Activated CD8-positive, alpha-beta memory T cell treated with anti-CD3 and anti-CD28 coated beads for 36 hours (primary cell): ENCODE measurements around the gene NHLH1. TPM values are rescaled to one million over a fixed set of nuclear protein-coding genes. Genes with fewer than 3 reads are reported as not detected.

Experiments
- CTCF ChIA-PET: fragments of 350-600 bp; sonication (Branson Sonifier 250); formaldehyde crosslinking; loops from one replicate; lab custom pipeline; 2021; ENCODE audit warnings: antibody characterized with exemption; lab: Charles Lee
- POLR2A ChIA-PET: fragments of 350-600 bp; sonication (Branson Sonifier 250); formaldehyde crosslinking; loops from one replicate; lab custom pipeline; 2021; ENCODE audit warnings: antibody characterized with exemption; lab: Charles Lee
- total RNA-seq, 2 experiments: library from RNA; stranded (reverse); gene quantifications; one replicate each; pipeline ENCODE4 v1.2.3, GENCODE V29; 2021

NHLH1 gene
- under 1 TPM; 0.46 to 0.59 TPM for total RNA-seq

- CTCF ChIA-PET = no interaction called here
- POLR2A ChIA-PET = interaction anchor here (0.6 kb wide), 1 partner anchor 334 kb away, joined by 3 read pairs; no protein-coding TSS in a partner anchor
Observed at GRCh38 chr1:160366731-160367515, at the start of gene NHLH1. NHLH1 (plus strand) TSS chr1:160367071; CDS start chr1:160370732, 3,661 bp downstream.

- ChIA-PET CTCF (no interaction called here), POLR2A (no interaction called here)
Observed at GRCh38 chr1:160322831-160323230, 44.0 kb upstream of the NHLH1 start.

DNA sequence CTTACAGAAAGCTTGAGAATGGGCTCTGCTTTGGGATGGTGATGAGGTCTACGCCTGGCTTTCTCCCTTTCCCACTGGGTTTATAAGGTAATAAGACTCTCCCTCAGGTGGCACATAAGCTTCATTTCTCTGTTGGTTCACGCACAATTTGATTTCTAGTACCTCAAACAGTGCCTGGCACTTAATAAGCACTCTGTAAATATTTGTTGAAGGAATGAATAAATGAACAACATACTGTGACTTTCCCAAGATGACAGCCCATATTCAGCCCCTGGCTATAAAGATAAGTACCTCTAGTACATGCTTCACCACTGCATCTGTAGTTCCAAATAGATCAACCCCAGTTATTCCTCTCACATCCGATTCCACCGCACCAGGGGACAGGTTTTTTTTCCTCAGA lies 41.6 kb upstream of the NHLH1 start:
- ChIA-PET CTCF (interaction anchor here (1.0 kb wide), 1 partner anchor 34 kb away, joined by 3 read pairs; no protein-coding TSS in a partner anchor), POLR2A (no interaction called here)

GRCh38 chr1:160326418-160326817 lies 40.5 kb upstream of the NHLH1 start:
- POLR2A ChIA-PET = no interaction called here
- CTCF ChIA-PET = interaction anchor here (0.6 kb wide), 1 partner anchor 38 kb away, joined by 3 read pairs; no protein-coding TSS in a partner anchor

- POLR2A ChIA-PET = interaction anchor here (0.6 kb wide), 1 partner anchor 1302 kb away, joined by 6 read pairs; no protein-coding TSS in a partner anchor
- CTCF ChIA-PET = interaction anchor here (1.0 to 1.4 kb wide), 2 partner anchors 36 to 321 kb away, joined by 3 read pairs; no protein-coding TSS in a partner anchor
Observed at GRCh38 chr1:160328184-160328583, 38.7 kb upstream of the NHLH1 start.

- ChIA-PET POLR2A (no interaction called here), CTCF (interaction anchor here (0.6 to 1.3 kb wide), 3 partner anchors 10 to 1000 kb away, joined by 3 to 5 read pairs (median 3); no protein-coding TSS in a partner anchor)
Observed at GRCh38 chr1:160330119-160330518, 36.8 kb upstream of the NHLH1 start.

GRCh38 chr1:160332516-160332915 lies 34.4 kb upstream of the NHLH1 start:
- ChIA-PET POLR2A (interaction anchor here (0.5 kb wide), 1 partner anchor 72 kb away, joined by 3 read pairs; no protein-coding TSS in a partner anchor), CTCF (no interaction called here)

GRCh38 chr1:160338580-160338979 lies 28.3 kb upstream of the NHLH1 start:
- POLR2A ChIA-PET = interaction anchor here (0.6 kb wide), 1 partner anchor 54 kb away, joined by 3 read pairs; the partner anchor contains the start of gene PEX19
- CTCF ChIA-PET = no interaction called here

DNA sequence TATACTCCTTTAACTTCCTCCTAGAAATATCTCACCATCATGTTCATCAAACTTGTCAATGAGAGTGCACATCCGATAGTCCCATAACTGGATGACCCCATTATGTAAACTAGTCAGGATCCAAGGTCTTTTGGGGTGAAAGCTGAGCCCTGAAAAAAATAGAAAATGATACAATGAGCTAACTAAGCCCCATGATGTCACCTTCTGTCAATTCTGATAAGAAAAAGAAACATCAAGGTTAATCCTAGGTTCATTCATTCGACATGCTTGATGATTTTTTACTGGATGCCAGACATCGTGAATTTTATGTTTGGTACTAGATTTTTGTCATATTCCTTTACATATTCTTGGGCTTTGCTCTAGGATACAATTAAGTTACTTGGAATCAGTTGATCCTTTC lies 26.7 kb upstream of the NHLH1 start:
- ChIA-PET POLR2A (no interaction called here), CTCF (interaction anchor here (0.6 kb wide), 1 partner anchor 10 kb away, joined by 5 read pairs; no protein-coding TSS in a partner anchor)

- ChIA-PET POLR2A (no interaction called here), CTCF (no interaction called here)
Observed at GRCh38 chr1:160340866-160341265, 26.0 kb upstream of the NHLH1 start.

DNA sequence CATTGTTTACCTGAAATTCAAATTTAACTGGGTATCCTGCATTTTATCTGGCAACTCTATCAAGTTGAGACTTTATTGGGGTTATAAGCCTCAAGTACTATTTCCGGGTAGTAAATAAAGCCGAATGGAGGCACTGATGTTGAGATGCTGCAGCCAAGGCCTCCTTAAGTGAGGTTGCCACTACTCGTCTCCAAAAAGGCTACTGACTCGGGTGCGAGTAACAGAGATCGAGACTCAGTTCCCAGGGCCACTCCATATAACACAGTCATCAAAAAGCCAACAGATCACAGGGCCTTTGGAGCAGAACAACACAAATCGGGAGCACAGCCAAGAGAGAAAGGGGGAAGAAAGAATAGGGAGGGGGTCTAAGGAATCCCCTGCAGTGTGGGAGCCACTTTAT lies 24.3 kb upstream of the NHLH1 start:
- CTCF ChIA-PET = interaction anchor here (0.6 kb wide), 1 partner anchor 92 kb away, joined by 4 read pairs; no protein-coding TSS in a partner anchor
- POLR2A ChIA-PET = no interaction called here

DNA sequence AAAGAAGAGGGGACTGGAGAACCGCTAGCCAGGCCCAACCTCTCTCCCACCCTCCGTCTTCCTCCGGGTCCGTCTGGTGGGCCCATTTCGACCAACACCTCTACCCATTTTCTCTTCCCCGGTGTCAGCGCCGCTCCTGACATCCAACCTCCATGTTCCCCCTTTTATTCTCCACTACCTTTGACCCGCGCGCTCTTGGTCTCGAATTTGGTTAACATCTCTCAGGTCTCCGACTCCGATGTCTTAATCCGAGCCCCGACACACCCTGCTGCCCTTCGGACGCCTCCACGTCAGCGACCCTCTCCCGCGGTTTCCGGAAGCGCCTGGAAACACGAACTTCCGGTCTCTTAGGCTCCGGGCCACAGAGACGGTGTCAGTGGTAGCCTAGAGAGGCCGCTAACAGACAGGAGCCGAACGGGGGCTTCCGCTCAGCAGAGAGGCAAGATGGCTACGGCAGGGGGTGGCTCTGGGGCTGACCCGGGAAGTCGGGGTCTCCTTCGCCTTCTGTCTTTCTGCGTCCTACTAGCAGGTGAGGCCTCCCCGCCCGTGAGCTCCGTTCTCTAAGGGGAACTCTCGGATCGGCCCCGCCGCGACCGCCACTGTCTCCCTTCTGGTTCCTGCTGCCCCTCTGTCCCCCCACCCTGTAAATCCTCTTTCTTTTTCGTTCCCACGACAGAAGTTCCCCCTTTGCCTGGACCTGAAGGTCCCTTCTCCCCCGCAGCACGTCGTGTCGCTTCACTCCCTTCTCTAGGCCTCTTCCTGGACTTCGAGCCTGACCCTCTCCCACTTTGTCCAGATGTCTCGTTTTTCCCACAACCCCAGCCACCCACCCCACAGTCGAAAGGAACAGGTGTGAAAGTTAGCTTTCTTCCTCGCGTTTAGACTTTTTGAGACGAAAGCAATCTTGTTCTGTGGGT lies 23.7 kb upstream of the NHLH1 start, which contains the start of the genes COPA and NCSTN:
Gene COPA (minus strand): TSS at position 298 of the 917 bp plus-strand sequence. CDS start 80 bp downstream, at position 218.
Gene NCSTN (plus strand): TSS at position 431 of the 917 bp plus-strand sequence. CDS start 14 bp downstream, at position 445.
- ChIA-PET CTCF (interaction anchor here (1.0 kb wide), 1 partner anchor 34 kb away, joined by 3 read pairs; no protein-coding TSS in a partner anchor), POLR2A (interaction anchor here (0.7 to 0.9 kb wide), 3 partner anchors 42 to 312 kb away, joined by 3 to 10 read pairs (median 5); partner anchors contain the start of gene DCAF8)

DNA sequence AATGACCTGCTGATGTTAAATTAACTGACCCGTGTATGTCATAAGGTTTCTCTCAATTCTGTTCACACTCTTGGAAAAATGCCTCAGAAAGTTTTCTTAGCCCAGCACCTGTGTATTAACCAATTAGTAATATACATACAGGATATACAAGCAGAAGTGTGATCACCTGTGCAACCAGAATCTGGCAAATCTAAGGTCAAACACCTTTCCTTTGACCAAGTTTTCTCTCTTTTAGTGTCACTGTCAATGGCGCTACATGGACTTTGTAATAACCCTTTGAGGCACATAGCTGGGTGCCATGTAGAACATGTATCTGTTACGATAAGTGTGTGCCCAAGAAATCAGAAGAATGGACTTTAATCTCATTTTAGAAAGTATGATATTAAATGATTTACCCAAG lies 22.6 kb upstream of the NHLH1 start:
- POLR2A ChIA-PET = interaction anchor here (0.6 kb wide), 1 partner anchor 273 kb away, joined by 4 read pairs; no protein-coding TSS in a partner anchor
- CTCF ChIA-PET = interaction anchor here (0.6 to 1.3 kb wide), 4 partner anchors 10 to 33 kb away, joined by 3 to 5 read pairs (median 3); no protein-coding TSS in a partner anchor

DNA sequence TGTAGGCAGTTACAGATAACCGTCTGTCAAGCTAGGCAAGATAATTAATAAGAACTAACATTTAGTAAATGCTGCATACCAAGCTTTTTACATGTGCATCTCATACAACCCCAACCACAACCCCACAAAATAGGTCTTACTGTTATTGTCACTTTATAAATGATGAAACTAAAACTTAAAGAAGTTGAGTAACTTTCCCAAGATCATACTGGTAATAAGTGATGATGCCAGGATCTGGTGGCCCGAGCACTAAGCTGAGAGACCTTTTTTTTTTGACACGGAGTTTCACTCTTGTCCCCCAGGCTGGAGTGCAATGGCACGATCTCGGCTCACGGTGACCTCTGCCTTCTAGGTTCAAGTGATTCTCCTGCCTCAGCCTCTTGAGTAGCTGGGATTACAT lies 21.9 kb upstream of the NHLH1 start:
- POLR2A ChIA-PET = no interaction called here
- CTCF ChIA-PET = interaction anchor here (0.6 to 1.3 kb wide), 5 partner anchors 9 to 439 kb away, joined by 3 read pairs; no protein-coding TSS in a partner anchor

GRCh38 chr1:160346463-160346862 lies 20.4 kb upstream of the NHLH1 start:
- POLR2A ChIA-PET = interaction anchor here (0.7 kb wide), 1 partner anchor 297 kb away, joined by 6 read pairs; no protein-coding TSS in a partner anchor
- CTCF ChIA-PET = no interaction called here

DNA sequence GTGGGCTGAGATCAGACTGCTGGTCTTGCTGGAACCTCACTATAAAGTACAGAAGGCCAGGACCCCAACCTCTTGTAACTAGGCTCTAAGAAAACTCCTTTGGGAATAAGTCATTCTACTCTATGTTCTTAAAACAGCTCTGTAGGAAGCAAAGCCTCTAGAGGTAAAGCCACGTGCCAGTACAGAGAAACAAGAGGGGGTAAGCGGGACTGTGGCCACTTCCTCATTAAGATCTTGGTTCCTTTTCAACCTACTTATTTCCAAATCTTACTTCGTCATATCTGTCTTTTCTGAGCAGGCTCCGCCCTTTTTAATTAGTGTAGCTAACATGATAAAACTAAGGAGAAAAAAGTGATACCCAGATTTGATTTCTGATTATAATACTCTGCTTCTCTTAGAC lies 19.9 kb upstream of the NHLH1 start:
- CTCF ChIA-PET = no interaction called here
- POLR2A ChIA-PET = no interaction called here

DNA sequence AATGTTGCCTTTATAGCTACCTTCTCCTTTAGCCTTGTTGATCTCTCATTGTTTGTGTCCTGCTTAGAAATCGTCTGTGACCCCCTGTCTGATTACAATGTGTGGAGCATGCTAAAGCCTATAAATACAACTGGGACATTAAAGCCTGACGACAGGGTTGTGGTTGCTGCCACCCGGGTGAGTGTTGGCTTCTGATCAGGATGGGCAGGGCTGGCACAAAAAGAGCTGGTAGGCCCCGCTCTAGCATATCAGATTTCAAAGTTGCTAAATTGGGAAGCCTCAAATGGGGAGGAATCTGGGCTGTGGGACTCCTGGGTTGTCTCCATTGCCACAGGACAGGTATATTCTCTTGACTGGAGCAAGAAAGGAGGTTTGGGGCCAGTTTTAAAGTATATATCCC lies 15.2 kb upstream of the NHLH1 start:
- ChIA-PET POLR2A (no interaction called here), CTCF (interaction anchor here (1.0 to 5.4 kb wide), 2 partner anchors 25 to 266 kb away, joined by 3 to 18 read pairs; no protein-coding TSS in a partner anchor)

DNA sequence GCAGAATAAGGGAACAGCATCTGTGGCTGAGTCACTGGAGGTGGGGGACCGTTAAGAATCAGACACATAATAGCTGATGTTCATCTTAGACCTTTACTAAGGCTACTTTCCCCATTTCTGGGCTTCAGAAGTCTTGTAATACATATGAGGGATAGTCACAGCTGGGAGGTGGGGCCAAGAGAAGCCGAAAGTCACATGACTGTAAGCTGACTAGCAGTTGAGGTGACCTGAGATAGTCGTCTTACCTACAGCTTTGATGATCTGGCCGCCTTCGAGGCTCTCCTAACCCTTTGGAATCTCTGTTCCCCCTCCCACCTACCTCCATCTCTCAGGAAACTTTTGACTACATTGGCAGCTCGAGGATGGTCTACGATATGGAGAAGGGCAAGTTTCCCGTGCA lies 14.3 kb upstream of the NHLH1 start:
- ChIA-PET POLR2A (interaction anchor here (0.7 kb wide), 1 partner anchor 29 kb away, joined by 6 read pairs; no protein-coding TSS in a partner anchor), CTCF (interaction anchor here (0.9 to 5.4 kb wide), 3 partner anchors 22 to 267 kb away, joined by 3 to 18 read pairs (median 3); no protein-coding TSS in a partner anchor)
